CD1c-positive myeloid dendritic cell (primary cell): Measurements from ENCODE around the gene MAP4K4.

ENCODE experiments used
- DNase-seq: peaks from one replicate; pipeline ENCODE4 v3.0.0-alpha.2; 2016; ENCODE audit errors: extremely low spot score

Gene MAP4K4

GRCh38 chr2:101722864-101723263, 25.4 kb downstream of the MAP4K4 start:
- DNase-seq = peak; percentile 73

DNA sequence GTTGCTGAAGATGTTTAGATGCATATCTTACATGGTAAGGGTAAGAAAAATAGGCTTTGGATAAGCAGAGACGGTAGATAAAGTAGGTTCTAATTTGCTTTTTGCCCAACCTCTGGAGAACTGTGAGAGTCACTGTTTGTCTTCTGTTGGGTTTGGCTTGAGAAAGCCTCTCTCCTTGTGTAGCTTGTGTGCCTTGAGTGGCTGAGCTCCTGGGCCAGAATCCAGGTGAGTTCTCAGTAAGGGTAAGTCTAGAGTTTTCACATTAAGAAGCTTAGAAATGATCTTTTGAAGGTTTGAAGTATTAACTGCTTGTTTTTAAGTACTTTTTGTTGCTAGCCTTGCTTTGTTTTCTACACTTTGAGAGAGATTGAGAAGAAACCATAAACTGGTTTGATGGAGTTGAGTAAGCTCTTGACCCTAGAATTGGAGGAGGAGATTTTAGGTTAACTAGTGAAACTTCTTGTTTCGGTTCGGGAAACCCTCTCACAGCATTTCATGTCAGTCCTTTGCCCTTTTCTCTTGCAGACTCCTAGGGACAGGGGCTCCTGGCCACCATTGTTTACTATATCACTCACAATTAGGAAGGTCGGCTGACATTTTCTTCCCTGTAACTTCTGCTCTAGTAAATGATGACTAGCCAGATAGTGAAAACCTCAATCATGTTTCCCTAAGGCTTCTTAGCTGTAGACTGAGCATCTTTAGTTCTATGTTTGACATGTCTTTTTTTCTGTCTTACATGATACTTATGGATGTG, 26.0 kb downstream of the MAP4K4 start:
- DNase-seq = no peak

DNA sequence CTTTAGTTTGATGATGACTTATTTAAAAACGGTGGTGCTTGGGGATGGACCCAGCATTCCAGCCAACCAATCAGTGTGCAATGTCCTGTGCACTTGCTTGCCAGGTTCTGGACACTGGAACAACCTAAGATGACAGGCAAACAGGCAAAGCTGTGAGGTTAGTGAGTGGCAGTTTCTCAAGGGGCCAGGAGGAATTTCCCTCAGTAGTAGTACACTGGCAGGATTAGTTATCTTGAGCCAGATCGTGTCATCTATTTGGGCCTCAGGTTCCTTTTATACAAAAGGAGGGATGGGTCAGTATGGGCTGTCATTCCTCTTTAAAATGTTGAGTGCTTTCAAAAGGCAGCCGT, 26.6 kb downstream of the MAP4K4 start:
- DNase-seq = no peak

- no peak for DNase-seq
Observed at GRCh38 chr2:101725038-101725437, 27.5 kb downstream of the MAP4K4 start.

DNA sequence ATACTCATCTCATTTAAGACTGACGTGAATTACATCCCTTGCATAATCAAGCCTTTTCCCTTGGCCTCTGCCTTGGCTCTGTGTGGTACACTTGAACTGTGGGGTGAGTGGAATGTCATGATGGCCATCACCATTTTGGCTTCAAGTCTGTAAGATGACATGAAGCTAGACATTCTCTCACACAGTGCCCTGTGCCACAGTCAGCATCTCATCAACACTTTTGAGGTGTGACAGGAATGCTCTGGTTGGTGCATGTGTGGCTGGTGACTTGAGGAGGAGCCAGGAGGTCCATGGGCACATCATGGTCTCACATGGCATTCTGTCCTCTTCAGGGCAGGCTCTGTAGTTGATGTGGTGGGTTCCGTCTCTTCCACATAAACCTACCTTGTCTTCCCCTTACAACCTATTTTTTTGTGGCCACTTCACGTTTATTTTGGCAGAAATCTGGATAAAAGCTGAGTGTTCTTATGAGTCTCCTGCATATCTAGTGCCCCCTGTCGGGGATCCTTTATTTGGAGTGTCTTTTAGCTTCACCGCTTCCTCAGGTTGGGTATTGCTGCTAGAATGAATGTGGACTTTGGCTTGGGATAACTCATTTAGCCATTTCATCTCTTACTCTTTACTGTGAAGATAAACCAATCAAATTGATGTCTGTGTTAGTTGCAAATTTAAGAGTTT, 28.1 kb downstream of the MAP4K4 start:
- no peak for DNase-seq

DNA sequence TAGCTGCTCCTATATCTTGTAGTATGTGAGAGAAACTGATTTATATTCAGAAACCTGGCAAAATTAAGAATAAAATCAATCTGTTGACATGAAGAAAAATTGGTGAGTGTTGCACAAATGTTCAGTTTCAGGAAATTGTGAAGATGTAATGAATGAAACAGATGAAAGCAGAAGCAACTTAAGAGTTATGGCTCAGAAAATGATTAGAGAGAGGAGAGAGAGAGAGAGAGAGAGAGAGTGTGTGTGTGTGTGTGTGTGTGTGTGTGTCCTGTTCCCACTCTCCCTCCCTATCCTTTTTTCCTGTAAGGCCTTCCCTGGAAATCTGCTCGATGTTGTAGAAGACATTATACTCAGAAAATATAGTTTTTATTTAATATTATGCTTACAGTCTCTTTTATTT, 31.4 kb downstream of the MAP4K4 start:
- no peak for DNase-seq

- no peak for DNase-seq
Observed at GRCh38 chr2:101729521-101730190, 32.1 kb downstream of the MAP4K4 start.

GRCh38 chr2:101731221-101732054, 33.9 kb downstream of the MAP4K4 start:
- no peak for DNase-seq

- no peak for DNase-seq
Observed at GRCh38 chr2:101732199-101732598, 34.7 kb downstream of the MAP4K4 start.

DNA sequence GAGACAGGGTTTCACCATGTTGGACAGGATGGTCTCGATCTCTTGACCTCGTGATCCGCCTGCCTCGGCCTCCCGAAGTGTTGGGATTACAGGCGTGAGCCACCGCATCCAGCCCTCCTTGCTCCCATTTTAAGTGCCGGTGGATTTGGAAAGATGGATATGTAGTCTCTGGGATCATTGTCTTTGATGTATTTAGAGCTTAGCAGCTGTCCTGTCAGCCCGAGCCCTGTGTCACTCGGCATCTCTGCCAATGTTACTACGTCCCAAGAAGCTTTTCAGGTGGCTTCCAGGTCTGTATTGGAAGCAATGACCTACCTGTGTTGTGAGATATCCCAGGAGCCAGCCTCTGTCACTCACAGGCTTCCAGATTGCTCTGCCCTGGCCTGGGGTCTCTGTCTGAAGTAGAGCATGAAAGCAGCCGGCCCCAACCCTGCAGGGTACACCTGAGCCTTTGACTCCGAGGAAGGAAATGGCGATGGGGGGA, 35.3 kb downstream of the MAP4K4 start:
- DNase-seq = no peak

GRCh38 chr2:101733257-101733993, 35.9 kb downstream of the MAP4K4 start:
- DNase-seq = no peak

DNA sequence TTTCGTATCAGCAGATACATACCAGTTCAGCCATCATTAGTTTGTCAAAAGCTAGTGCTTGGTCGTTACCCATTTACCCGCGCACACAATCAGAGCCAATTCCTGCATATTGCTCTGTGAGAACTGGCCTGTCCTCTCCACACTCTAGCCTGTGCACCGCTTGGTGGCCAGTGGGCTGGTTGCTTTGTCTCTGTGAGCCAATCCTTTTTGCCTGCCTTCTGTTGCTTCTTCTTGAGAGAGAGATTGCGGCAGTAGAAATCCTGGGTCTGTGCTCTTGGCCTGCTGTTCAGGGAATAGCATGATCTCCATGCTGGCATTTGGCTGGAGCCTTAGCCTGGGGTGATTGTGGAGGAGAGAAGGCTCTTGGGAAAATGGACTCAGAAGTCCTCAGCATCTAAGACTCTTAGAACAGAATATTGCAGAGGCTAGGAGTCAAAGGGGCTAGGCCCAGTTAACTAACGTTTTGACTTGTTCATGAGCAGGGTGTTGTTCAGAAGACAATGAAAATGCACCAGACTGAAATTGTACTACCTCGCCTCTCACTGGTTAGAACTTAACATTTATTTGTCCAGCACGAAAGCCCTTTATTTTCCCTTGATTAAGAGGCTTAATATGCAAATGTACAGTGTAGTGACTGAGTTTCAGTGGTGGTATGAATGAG, 37.1 kb downstream of the MAP4K4 start:
- DNase-seq = no peak

- DNase-seq = no peak
Observed at GRCh38 chr2:101735166-101735533, 37.6 kb downstream of the MAP4K4 start.

- no peak for DNase-seq
Observed at GRCh38 chr2:101736233-101736632, 38.7 kb downstream of the MAP4K4 start.

DNA sequence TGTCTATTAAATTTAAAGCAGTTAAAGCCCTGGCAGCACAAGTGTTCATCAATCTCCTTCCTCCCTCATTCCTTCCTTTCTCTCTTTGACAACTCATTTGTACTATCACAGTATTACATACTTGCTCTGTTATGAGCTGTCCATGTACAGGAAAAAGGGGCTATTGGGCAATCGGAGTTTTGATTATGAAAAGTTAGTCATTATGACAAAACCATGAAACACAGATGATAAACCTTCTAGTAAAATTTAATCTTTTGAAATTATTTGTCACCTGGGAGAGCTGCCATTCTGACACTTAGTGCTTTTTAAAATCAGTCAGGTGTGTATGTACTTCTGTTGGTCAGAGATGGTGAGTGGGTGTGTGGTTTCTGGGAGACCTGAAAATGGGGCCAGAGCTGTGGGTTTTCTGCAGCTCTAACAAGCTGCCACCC, 39.4 kb downstream of the MAP4K4 start:
- DNase-seq = peak; percentile 41

DNA sequence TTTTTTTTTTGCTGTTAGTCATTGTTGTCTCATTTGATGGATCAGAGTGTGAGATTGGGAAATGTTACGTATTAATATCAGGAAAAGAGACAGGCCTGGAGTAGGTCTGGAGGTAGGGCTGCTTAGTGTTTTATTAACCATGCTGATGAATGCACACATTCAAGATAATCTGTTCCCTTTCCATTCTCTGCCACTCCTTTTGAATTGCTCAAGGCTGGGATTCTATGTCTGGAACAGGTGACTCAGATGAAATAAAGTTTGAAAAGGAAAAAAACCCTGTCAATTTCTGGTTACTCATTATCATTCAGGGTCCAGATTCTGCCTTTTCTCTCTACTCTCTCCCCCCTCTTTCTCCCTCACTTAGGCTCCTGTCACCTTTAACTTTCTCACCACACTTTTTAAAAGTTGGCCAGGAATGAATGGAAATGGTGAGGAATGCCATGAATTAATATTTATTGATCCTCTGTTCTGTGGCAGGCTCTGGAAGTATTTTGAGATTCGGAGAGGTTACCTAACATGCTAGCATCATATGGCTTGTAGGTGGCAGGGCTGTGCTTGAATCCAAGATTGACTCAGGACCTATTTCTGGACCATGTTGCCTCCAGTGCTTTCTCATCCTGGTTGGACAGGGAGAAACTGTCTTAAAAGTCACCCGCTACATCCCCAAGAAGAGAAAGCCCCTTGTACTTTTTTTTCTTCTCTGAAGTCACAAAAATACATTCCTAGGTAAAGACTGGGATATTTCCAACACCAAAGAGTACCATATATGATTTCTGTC, 40.2 kb downstream of the MAP4K4 start:
- DNase-seq = no peak

DNA sequence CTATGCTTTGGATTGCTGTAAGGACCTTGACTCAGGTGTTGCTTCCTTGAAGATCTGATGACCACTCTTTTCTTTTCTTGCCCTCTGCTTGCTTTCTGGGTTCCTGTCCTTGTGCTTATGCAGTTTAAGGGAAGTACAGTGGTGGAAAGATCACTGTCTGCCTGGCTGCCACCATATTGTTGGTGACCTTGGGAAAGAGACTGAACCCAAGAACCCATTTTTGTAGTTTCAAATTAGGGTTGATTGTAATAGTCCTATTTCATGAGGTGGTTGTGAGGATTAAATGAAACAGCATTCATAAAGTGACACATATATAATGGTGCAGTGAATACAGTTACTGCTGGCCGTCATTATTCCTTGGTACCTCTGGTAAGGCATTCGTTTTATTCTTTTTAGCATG, 41.1 kb downstream of the MAP4K4 start:
- no peak for DNase-seq

- peak; percentile 28 for DNase-seq
Observed at GRCh38 chr2:101740555-101740964, 43.1 kb downstream of the MAP4K4 start.

DNA sequence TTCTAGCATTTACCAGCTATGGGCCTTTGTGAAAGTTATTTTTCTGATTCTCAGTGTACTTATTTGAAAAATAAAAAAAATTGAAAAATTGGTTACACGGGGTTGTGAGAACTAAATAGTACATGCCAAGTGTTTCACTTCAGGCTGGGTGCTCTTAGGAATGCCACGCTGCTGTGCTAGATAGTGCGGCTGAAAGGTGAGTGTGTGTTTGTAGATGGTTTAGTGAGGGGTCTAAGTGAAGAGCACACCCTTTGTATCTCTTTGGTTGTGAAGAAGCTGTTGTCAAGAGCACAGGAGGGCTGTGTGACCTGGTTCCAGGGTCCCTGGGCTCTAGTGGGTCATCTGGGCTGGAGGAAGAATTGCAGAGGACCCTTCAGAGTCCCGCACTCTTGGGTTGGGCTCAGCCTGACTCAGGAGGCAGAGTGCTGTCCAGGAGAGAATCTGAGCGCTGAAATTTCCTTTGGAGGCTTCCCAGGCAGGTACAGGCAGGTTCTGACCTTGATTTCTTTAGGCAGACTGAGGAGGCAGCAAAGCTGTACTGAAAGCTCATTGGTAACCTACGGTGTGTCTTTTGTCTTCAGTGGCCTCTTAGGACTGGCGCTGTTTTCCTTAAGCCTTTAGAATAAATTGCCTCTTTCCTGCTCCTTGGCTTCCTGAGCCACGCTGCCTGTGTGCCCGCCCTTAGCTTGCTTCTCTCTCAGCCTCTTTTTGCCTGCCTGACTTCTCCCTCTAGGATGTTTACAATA, 44.4 kb downstream of the MAP4K4 start:
- DNase-seq = no peak
